ENCODE measurements around the gene CCT6B.
"Not testable (repeated sequence)": the region's sequence is repeated elsewhere in the genome, so short reads cannot be mapped to it uniquely, and the experiment has no call there.

The CCT6B gene

GRCh38 chr17:34979650-34980352 is 18.5 kb upstream of the CCT6B start:
- no peak for DNase-seq

GRCh38 chr17:34979153-34979552 is 17.9 kb upstream of the CCT6B start:
- DNase-seq, result no peak

GRCh38 chr17:34974794-34975785 is 13.8 kb upstream of the CCT6B start:
- no peak for DNase-seq

- DNase-seq, result no peak
Measured at GRCh38 chr17:34974179-34974578, 12.9 kb upstream of the CCT6B start.

GRCh38 chr17:34958438-34958837 is 2.8 kb downstream of the CCT6B start:
- DNase-seq, result no peak

- not testable (repeated sequence) for DNase-seq
Measured at GRCh38 chr17:34950780-34951179, 10.5 kb downstream of the CCT6B start.

GRCh38 chr17:34930283-34930682 is 31.0 kb downstream of the CCT6B start:
- peak; percentile 23 to 36 for DNase-seq

GRCh38 chr17:34926661-34927060 is 34.6 kb downstream of the CCT6B start:
- DNase-seq, result no peak

GRCh38 chr17:34920676-34921075 is 40.6 kb downstream of the CCT6B start:
- peak; percentile 66 to 88 for DNase-seq

- DNase-seq, result no peak
Measured at GRCh38 chr17:34917381-34917780, 43.9 kb downstream of the CCT6B start.

- no peak for DNase-seq
Measured at GRCh38 chr17:34916120-34916519, 45.1 kb downstream of the CCT6B start.

GRCh38 chr17:34913001-34913400 is 48.3 kb downstream of the CCT6B start:
- DNase-seq, result no peak

GRCh38 chr17:34909040-34909439 is 52.2 kb downstream of the CCT6B start:
- DNase-seq, result no peak

GRCh38 chr17:34902831-34903547 is 58.3 kb downstream of the CCT6B start:
- no peak for DNase-seq

- DNase-seq, result no peak
Measured at GRCh38 chr17:34899643-34900291, 61.5 kb downstream of the CCT6B start.

- no peak for DNase-seq
Measured at GRCh38 chr17:34895383-34895782, 65.9 kb downstream of the CCT6B start.

GRCh38 chr17:34894964-34895363 is 66.3 kb downstream of the CCT6B start:
- DNase-seq, result no peak

- no peak for DNase-seq
Measured at GRCh38 chr17:34892461-34893249, 68.6 kb downstream of the CCT6B start.

GRCh38 chr17:34886831-34887230 is 74.4 kb downstream of the CCT6B start:
- DNase-seq, result no peak

GRCh38 chr17:34885076-34885475 is 76.2 kb downstream of the CCT6B start:
- DNase-seq, result no peak

GRCh38 chr17:34884597-34884996 is 76.7 kb downstream of the CCT6B start:
- no peak for DNase-seq
